Kidney (tissue), 14 donors: ENCODE results near the gene CHIC2. TPM values are rescaled to one million over a fixed set of nuclear protein-coding genes. Genes with fewer than 3 reads are reported as not detected.

ENCODE experiments used
- DNase-seq, 5 donors: peaks; one replicate each; pipeline ENCODE4 v3.0.0-alpha.2; 2013 to 2020
- FAIRE-seq: peaks from 2 replicates; lab custom pipeline; 2012; peaks lifted over from hg19 to GRCh38; lab: Jason Lieb, UNC
- H3K27ac ChIP-seq, 2 donors: one replicate each; pipeline ENCODE4 v1.7.0; 2013; ENCODE audit warnings: low read depth in 2 of 2, low read length in 2 of 2, inconsistent platforms in 1 of 2
- H3K27me3 ChIP-seq: one replicate; pipeline ENCODE4 v1.7.1; 2013; ENCODE audit warnings: low read length, inconsistent platforms; ENCODE audit not compliant: control insufficient read depth, insufficient read depth
- H3K36me3 ChIP-seq, 3 donors: one replicate each; pipeline versions ENCODE4 v1.7.0 to v1.7.1; 2013; ENCODE audit warnings: low read length in 3 of 3, control low read depth in 1 of 3, inconsistent platforms in 1 of 3; ENCODE audit not compliant: insufficient read depth in 3 of 3, control insufficient read depth in 2 of 3
- H3K4me1 ChIP-seq, 3 donors: one replicate each; pipeline versions ENCODE4 v1.7.0 to v1.7.1; 2013; ENCODE audit warnings: low read length in 3 of 3, inconsistent platforms in 1 of 3, low read depth in 1 of 3; ENCODE audit not compliant: control insufficient read depth in 2 of 3, insufficient read depth in 2 of 3
- H3K4me3 ChIP-seq, 3 donors: one replicate each; pipeline versions ENCODE4 v1.7.0 to v1.8.1; 2013; ENCODE audit warnings: low read length in 3 of 3, control low read depth in 1 of 3, inconsistent platforms in 1 of 3
- H3K9ac ChIP-seq, 3 donors: one replicate each; pipeline versions ENCODE4 v1.7.0 to v1.7.1; 2013; ENCODE audit warnings: low read length in 3 of 3, control low read depth in 1 of 3, inconsistent platforms in 1 of 3
- H3K9me3 ChIP-seq, 3 donors: one replicate each; pipeline versions ENCODE4 v1.7.0 to v1.7.1; 2013; ENCODE audit warnings: low read length in 3 of 3, control low read depth in 1 of 3, inconsistent platforms in 1 of 3; ENCODE audit not compliant: control insufficient read depth in 2 of 3, insufficient read depth in 1 of 3
- intact Hi-C: fragments of 100-400 bp; cut with DNase I; formaldehyde crosslinking; loops from one replicate; pipeline ENCODE4 v1.11.1; 2022
- polyA plus RNA-seq: library from polyadenylated mRNA; stranded (reverse); fragments of 350-450 nt; fragmentation: Illumina TruSeq; extraction: RNeasy Lipid Tissue Mini Kit (QIAGEN cat#74804); gene quantifications from one replicate; pipeline ENCODE4 v1.2.3, GENCODE V29; 2014; ENCODE audit warnings: low read depth, low replicate concordance; ENCODE audit not compliant: insufficient read depth
- total RNA-seq: library from RNA; stranded (reverse); fragmentation: NEBNext Ultra II Directional; extraction: Animal tissue kit (Norgen Biotek cat#: 25700); gene quantifications from one replicate; pipeline ENCODE4 v1.2.1, GENCODE V29; 2021
- TF ChIP-seq, protein P1 (sequence below): IDR thresholded peaks from 3 replicates; pipeline ENCODE4 v1.5.1; 2012; ENCODE audit warnings: mild to moderate bottlenecking, moderate library complexity, borderline replicate concordance; ENCODE audit not compliant: insufficient read depth; ENCODE audit errors: extremely low read depth
- donor health status: control.
- donor health status: control.
- donor health status: control.
- donor health status: control.
- donor health status: control.
- donor health status: DM: yes; HTN: yes; CAD: no.
- donor health status: Normal renal cell carcinoma (clear cell type).

The CHIC2 gene
- total and polyA plus RNA-seq, 2 donors from 2014 or later = 13.5 to 26.6 TPM

DNA sequence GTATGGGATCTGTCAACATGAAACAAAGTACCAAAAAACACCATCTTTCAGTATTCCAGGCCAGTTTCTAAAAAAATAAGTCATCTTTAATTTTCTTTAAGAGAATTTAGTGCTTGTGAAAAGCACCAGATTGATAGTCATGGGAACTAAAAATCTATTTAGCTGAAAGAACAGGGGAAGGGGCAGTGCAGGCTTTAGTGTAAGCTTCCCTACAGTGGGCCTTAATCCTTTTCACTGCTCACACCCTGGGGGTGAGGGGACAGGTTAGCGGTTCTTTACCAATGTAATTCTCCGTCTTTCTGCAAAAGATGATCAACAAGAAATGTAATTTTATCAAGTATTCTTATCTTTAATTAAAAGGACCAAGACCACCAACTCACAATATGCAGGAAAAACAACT lies 47.1 kb downstream of the CHIC2 start:
- Histone ChIP-seq H3K9ac (no peak overlapping the region), H3K4me1 (peaks cover 0 to 4% (median 0%) of the 10 kb centered on the region in 3 donors), H3K27me3 (no peaks in the 10 kb centered on the region), H3K9me3 (no peaks in the 10 kb centered on the region), H3K4me3 (no peak overlapping the region), H3K27ac (no peak overlapping the region), H3K36me3 (no peaks in the 10 kb centered on the region)
- intact Hi-C loops = no loop called here
- FAIRE-seq (no peak), DNase-seq (no peak)
- TF ChIP-seq, protein P1, sequence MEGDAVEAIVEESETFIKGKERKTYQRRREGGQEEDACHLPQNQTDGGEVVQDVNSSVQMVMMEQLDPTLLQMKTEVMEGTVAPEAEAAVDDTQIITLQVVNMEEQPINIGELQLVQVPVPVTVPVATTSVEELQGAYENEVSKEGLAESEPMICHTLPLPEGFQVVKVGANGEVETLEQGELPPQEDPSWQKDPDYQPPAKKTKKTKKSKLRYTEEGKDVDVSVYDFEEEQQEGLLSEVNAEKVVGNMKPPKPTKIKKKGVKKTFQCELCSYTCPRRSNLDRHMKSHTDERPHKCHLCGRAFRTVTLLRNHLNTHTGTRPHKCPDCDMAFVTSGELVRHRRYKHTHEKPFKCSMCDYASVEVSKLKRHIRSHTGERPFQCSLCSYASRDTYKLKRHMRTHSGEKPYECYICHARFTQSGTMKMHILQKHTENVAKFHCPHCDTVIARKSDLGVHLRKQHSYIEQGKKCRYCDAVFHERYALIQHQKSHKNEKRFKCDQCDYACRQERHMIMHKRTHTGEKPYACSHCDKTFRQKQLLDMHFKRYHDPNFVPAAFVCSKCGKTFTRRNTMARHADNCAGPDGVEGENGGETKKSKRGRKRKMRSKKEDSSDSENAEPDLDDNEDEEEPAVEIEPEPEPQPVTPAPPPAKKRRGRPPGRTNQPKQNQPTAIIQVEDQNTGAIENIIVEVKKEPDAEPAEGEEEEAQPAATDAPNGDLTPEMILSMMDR = no peak

DNA sequence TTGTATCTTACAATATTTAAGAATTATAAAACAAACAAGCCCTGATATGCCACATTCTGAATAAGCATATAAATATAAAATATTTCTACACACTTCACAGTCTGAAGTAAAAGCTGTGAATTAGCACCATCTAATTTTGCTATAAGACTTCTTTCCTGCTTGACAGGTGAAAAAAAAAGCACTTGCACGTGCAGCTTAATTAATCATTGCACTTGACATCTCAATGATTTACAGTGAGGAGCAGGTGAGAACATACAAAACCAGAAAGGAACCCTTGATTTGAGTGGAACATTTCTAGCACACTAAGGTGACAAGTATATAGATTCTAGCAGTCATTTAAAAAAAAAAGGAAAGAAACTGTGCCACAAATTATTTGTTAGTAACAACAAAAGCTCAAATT lies 47.9 kb downstream of the CHIC2 start:
- no peak for FAIRE-seq
- Histone ChIP-seq H3K4me3 (no peak overlapping the region), H3K9ac (no peak overlapping the region), H3K27ac (no peak overlapping the region), H3K9me3 (no peaks in the 10 kb centered on the region), H3K4me1 (peaks cover 0 to 4% (median 0%) of the 10 kb centered on the region in 3 donors), H3K27me3 (no peaks in the 10 kb centered on the region), H3K36me3 (no peaks in the 10 kb centered on the region)
- intact Hi-C loops = no loop called here
- TF ChIP-seq, protein P1 = no peak
- no peak for DNase-seq

DNA sequence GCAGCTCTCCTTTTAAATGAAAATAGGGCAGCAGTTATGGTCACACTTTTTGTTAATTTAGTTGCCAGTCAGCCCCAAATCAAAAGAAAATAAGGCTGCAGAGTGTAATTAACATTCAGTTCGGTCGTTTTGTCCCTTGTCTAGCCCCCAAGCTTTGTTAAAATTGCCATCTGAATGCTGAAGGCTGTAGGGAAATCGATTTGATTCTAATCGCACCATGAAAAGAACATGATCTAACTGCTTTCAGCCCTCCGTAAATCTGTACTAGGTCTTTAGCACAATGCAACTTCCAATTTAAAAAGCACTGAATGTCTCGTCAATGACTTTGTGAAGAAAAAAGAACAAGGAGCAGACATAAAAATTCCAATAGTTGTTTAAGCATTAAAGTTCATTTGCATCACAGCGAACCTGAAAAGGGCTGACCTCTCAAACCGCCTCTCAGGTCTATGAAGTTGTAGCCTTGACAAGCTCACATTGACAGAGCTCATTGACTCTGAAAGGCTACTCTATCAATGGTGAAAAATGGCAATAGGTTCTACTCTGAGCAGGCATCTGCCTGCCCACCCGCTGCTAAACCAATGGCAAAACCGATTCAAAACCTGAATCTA lies 48.9 kb downstream of the CHIC2 start:
- no peaks in the 10 kb centered on the region for H3K36me3 ChIP-seq
- H3K9ac ChIP-seq = no peak overlapping the region
- H3K4me3 ChIP-seq = no peak overlapping the region
- no peak for DNase-seq
- no peaks in the 10 kb centered on the region for H3K9me3 ChIP-seq
- TF ChIP-seq, protein P1 = no peak
- no peak overlapping the region for H3K27ac ChIP-seq
- H3K4me1 ChIP-seq = peaks cover 0 to 4% (median 0%) of the 10 kb centered on the region in 3 donors
- no peak for FAIRE-seq
- intact Hi-C loops = no loop called here
- H3K27me3 ChIP-seq = no peaks in the 10 kb centered on the region
